Transverse colon (tissue), 4 donors: ENCODE results near the gene CTSC.

ENCODE experiments used
- CTCF ChIP-seq, 5 experiments: fragments of 200-600 bp in 3 of 5; fragments of 450-650 bp in 2 of 5; sonication (generic) in 3 of 5; IDR thresholded peaks; 1 replicate in 2 of 5; 2 replicates in 3 of 5; pipeline ENCODE4 v1.5.1; 2016 to 2017; ENCODE audit warnings: antibody characterized with exemption in 5 of 5, inconsistent platforms in 3 of 5, mild to moderate bottlenecking in 2 of 5, moderate library complexity in 1 of 5
- EP300 ChIP-seq: sonication (generic); formaldehyde crosslinking; IDR thresholded peaks from one replicate; pipeline ENCODE4 v1.6.1; 2017; ENCODE audit warnings: antibody characterized with exemption, low read depth
- POLR2A ChIP-seq: fragments of 450-650 bp; IDR thresholded peaks from one replicate; pipeline ENCODE4 v1.6.1; 2016; ENCODE audit warnings: antibody characterized with exemption, mild to moderate bottlenecking, moderate library complexity
- POLR2AphosphoS5 ChIP-seq, 3 donors: sonication (generic); formaldehyde crosslinking; IDR thresholded peaks; one replicate each; pipeline ENCODE4 v1.6.1; 2016; ENCODE audit warnings: antibody characterized with exemption in 3 of 3

GRCh38 chr11:88357323-88358039 lies 19.9 kb upstream of the CTSC start:
- no peak for TF ChIP-seq CTCF (IDR thresholded peaks at IDR 0.05)
- no peak for TF ChIP-seq EP300
- TF ChIP-seq POLR2AphosphoS5 (IDR thresholded peaks at IDR 0.05), result no peak
- no peak for TF ChIP-seq POLR2A
